Measurements from ENCODE around the gene TRIM41.
"Not testable (repeated sequence)": the region's sequence is repeated elsewhere in the genome, so short reads cannot be mapped to it uniquely, and the experiment has no call there.

TRIM41 gene

DNA sequence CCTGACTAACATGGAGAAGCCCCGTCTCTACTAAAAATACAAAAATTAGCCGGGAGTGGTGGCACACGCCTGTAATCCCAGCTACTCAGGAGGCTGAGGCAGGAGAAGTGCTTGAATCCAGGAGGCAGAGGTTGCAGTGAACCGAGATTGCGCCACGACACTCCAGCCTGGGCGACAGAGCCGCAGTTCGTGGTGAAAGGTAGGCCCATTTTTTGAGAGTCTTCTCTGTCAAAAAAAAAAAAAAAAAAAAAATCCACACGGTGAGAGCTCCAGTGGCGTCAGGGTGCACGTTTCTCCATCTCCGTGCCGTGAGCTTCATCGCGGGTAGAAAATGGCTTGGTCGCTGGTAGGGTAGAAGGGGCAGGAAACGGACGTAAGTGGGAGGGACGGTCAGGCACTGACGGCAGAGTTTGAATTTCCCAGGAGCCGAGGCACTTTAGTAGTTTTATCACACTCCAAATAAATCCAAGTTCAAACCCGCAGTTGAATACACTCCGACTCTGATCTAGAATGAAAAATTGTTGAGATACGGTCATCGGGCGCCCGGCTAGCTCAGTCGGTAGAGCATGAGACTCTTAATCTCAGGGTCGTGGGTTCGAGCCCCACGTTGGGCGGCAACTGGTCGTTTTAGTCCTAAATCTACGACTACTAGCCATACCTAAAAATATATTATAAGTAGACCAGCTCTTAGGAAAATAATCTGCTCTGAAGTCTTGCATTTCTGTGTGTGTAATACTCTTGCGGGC lies 15.7 kb upstream of the TRIM41 start:
- peak; percentile 89 for DNase-seq (ENCODE audit: low read depth)
- TF ChIP-seq, protein P1, sequence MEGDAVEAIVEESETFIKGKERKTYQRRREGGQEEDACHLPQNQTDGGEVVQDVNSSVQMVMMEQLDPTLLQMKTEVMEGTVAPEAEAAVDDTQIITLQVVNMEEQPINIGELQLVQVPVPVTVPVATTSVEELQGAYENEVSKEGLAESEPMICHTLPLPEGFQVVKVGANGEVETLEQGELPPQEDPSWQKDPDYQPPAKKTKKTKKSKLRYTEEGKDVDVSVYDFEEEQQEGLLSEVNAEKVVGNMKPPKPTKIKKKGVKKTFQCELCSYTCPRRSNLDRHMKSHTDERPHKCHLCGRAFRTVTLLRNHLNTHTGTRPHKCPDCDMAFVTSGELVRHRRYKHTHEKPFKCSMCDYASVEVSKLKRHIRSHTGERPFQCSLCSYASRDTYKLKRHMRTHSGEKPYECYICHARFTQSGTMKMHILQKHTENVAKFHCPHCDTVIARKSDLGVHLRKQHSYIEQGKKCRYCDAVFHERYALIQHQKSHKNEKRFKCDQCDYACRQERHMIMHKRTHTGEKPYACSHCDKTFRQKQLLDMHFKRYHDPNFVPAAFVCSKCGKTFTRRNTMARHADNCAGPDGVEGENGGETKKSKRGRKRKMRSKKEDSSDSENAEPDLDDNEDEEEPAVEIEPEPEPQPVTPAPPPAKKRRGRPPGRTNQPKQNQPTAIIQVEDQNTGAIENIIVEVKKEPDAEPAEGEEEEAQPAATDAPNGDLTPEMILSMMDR (IDR thresholded peaks at IDR 0.05; ENCODE audit: insufficient read depth, low read depth, low read length, missing control alignments): no peak

DNA sequence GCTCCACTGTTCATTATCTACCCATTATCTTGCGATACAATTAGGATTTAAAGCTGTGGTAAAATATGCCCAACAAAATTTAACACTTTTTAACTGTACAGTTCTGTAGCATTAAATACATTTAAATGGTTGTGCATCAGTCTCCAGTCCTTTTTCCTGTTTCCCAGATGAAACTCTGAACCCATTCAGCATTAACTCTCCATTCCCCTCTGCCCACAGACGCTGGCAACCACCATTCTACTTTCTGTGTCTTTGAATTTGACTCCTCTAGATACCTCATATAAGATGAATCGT lies 15.2 kb upstream of the TRIM41 start:
- H3K4me3 ChIP-seq (ENCODE audit: low read length): peak overlapping the region; percentile 73
- TF ChIP-seq, protein P1 (IDR thresholded peaks at IDR 0.05; ENCODE audit: insufficient read depth, low read depth, low read length, missing control alignments): no peak

More for the DNA sequence above, 15.7 kb upstream of the TRIM41 start:
- H3K4me3 ChIP-seq (ENCODE audit: low read length): peak overlapping the region; percentile 73

DNA sequence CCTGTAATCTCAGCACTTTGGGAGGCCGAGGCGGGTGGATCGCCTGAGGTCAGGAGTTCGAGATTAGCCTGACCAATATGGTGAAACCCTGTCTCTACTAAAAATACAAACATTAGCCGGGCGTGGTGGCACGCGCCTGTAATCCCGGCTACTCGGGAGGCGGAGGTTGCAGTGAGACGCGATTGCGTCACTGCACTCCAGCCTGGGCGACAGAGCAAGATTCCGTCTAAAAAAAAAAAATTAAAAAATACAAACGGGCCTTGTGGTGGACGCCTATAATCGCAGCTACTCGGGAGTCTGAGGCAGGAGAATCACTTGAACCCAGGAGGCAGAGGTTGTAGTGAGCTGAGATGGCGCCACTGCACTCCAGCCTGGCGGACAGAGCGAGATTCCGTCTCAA lies 14.1 kb upstream of the TRIM41 start:
- H3K4me3 ChIP-seq (ENCODE audit: low read length); DNase-seq (ENCODE audit: low read depth): not testable (repeated sequence)

More for the DNA sequence above, 15.2 kb upstream of the TRIM41 start:
- DNase-seq (ENCODE audit: low read depth): no peak

DNA sequence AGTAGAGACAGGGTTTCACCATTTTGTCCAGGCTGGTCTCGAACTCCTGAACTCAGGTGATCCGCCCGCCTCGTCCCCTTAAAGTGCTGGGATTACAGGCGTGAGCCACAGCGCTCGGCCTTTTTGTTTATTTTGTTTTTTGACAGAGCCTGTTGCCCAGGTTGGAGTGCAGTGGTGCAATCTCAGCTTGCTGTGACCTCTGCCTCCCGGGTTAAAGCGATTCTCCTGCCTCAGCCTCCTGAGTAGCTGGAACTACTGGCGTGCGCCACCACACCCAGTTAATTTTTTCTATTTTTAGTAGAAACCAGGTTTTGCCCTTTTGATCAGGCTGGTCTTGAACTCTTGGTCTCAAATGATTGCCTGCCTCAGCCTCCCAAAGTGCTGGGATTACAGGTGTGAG lies 12.9 kb upstream of the TRIM41 start:
- H3K4me3 ChIP-seq (ENCODE audit: low read length); DNase-seq (ENCODE audit: low read depth): not testable (repeated sequence)

DNA sequence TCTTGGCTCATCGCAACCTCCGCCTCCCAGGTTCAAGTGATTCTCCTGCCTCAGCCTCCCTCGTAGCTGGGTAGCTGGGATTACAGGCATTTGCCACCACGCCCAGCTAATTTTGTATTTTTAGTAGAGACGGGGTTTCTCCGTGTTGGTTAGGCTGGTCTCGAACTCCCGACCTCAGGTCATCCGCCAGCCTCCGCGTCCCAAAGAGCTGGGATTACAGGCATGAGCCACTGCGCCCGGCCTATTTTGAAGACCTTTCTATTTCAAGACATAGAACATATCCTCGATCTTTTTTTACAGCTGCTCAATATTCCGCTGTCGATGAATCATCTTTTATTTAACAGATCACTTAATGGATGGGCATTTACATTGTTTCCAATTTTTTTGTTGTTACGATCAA lies 12.4 kb upstream of the TRIM41 start:
- not testable (repeated sequence) for DNase-seq (ENCODE audit: low read depth); H3K4me3 ChIP-seq (ENCODE audit: low read length)

DNA sequence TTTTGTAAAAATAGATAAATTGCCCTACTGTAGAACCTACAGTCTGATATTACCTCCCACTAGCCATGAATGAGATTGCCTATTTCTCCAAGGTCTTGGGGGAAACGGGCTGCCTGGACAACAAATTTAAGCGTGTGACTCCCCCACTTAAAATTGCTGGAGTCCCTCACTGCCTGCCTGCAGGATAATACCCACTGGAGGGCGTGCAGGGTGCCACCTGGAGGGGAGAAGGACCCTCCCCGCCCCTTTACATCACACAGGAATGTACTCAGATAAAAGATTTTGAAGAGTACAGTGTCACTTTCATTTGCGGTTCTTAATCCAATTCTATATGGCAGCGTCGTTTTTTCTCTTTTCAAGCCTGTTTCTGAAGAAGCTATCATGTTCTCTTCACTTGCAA lies 11.9 kb upstream of the TRIM41 start:
- H3K4me3 ChIP-seq (ENCODE audit: low read length): no peak overlapping the region
- TF ChIP-seq, protein P1 (IDR thresholded peaks at IDR 0.05; ENCODE audit: insufficient read depth, low read depth, low read length, missing control alignments): no peak
- DNase-seq (ENCODE audit: low read depth): no peak

DNA sequence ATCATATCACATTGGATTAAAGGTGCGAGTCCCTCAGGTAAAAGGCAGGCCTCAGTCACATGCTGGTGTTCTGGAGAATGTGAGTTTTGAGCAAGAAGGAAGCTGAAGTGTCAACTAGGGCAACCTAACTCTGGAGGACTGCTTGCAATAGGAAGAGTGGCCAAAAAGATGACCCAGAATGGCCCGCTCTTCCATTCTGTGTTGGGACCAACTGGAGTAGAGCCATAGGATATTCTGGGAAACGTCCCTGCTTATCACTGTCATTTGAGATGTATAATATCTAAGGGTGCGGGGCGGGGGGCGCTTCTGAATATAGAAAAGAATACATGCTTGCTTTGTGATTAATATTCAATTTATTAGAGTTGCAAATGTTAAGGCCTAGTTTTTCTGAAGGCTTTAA lies 11.0 kb upstream of the TRIM41 start:
- no peak for DNase-seq (ENCODE audit: low read depth)
- TF ChIP-seq, protein P1 (IDR thresholded peaks at IDR 0.05; ENCODE audit: insufficient read depth, low read depth, low read length, missing control alignments): no peak
- H3K4me3 ChIP-seq (ENCODE audit: low read length): no peak overlapping the region

DNA sequence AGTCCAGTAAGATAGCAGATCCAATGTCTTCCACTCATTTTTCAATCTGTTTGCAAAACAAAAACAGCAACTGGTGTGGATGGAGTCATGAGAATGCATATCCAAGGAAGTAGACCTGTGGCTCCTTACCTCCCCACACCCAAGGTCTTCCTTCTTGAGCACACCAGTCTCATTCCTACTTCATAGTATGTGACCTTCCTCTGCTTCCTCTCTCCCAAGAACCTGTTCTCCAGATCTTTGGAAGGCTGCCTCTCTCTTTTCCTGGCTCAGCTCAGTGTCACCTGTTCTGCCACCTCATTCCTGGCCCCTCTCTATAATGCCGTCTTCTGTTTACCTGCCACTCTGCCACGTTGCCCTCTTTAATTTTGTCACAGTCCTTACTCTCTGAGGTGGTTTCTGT lies 10.1 kb upstream of the TRIM41 start:
- H3K4me3 ChIP-seq (ENCODE audit: low read length): no peak overlapping the region
- TF ChIP-seq, protein P1 (IDR thresholded peaks at IDR 0.05; ENCODE audit: insufficient read depth, low read depth, low read length, missing control alignments): no peak
- DNase-seq (ENCODE audit: low read depth): no peak

DNA sequence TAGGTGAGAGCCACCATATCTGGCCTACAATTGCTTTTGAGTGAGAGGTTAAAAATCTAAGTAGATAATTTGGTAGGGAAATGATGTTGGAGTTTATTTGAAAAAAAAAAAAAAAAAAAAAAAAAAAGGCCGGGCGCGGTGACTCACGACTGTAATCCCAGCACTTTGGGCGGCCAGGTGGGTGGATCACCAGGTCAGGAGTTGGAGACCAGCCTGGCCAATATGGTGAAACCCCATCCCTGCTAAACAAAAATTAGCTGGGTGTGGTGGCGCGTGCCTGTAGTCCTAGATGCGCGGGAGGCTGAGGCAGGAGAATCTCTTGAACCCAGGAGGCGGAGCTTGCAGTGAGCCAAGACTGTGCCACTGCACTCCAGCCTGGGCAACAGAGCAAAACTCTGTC lies 8.8 kb upstream of the TRIM41 start:
- H3K4me3 ChIP-seq (ENCODE audit: low read length); DNase-seq (ENCODE audit: low read depth): not testable (repeated sequence)
